ENCODE measurements around the gene STK32A. TPM values are rescaled to one million over a fixed set of nuclear protein-coding genes. Genes with fewer than 3 reads are reported as not detected.

Gene STK32A
- total and polyA plus RNA-seq, 2 donors = 0.09 to 0.14 TPM

DNA sequence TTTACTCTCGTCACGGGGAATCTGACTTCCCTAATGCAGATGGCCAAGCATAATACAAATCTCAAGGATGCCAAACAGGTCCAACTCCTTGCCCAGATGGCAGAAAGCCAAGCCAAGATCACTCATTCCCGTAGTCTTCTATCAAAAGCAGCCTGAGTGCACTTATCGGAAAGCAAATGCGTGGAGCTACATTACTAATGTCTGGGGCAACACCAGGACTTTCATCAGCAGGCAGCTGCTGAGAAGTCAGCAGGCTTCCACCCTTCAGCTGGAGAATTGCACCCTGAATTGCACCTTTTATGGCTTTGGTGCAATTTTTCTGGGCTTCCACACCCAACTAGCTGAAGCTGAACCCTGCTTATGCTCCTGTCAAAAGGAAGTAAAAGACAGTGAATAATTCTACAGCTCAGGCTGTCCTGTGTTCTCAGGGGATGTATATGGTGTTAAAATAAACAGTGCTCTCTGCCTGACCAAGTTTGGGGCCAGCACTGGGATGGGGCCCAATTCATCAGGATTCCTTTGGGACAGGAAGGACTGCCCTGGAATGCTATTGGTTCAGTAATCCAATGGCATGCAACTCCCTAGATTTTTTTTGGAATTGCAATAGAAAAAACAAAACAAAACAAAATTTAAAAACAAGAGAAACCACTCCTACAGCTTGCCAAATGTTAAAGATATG lies 182.4 kb downstream of the STK32A start:
- no peak overlapping the region for H3K4me3 ChIP-seq (ENCODE audit: low read length in 2 of 2)
- no peaks in the 10 kb centered on the region for H3K36me3 ChIP-seq (ENCODE audit: control insufficient read depth in 2 of 2, insufficient read depth in 2 of 2, low read length in 1 of 2)
- H3K27ac ChIP-seq (ENCODE audit: low read depth in 1 of 2, low read length in 1 of 2) = no peak overlapping the region
- H3K9me3 ChIP-seq (ENCODE audit: control insufficient read depth in 2 of 2, insufficient read depth in 1 of 2, low read length in 1 of 2) = no peaks in the 10 kb centered on the region
- H3K27me3 ChIP-seq (ENCODE audit: control insufficient read depth in 2 of 2, insufficient read depth in 1 of 2, low read length in 1 of 2) = no peaks in the 10 kb centered on the region
- WGBS = 88% methylated on average over 5 of the region's 5 CpGs
- H3K4me1 ChIP-seq (ENCODE audit: control insufficient read depth in 2 of 2, insufficient read depth in 2 of 2, low read length in 2 of 2) = no peaks in the 10 kb centered on the region
- DNase-seq (ENCODE audit: low read depth in 6 of 9, low spot score in 9 of 9) = no peak

DNA sequence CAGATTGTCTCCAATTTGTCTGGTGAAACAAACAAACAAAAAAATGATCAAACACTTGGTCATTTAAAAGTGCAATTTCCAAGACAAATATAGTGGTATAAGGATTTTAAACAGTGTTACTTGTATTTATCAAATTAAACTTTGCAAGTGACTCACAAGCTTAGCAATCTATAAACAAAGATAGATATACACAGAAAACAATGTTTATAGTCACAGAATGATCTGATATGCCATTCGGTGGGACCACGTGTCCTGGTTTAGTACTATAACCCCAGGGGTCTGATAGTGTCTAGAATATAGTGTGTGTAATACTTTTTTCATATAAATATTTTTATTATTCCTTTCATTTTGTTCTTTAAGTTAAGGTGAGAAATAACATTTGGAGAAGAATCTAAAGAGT lies 183.8 kb downstream of the STK32A start:
- no peak overlapping the region for H3K4me3 ChIP-seq (ENCODE audit: low read length in 2 of 2)
- no peak overlapping the region for H3K27ac ChIP-seq (ENCODE audit: low read depth in 1 of 2, low read length in 1 of 2)
- no peaks in the 10 kb centered on the region for H3K9me3 ChIP-seq (ENCODE audit: control insufficient read depth in 2 of 2, insufficient read depth in 1 of 2, low read length in 1 of 2)
- no peak for DNase-seq (ENCODE audit: low read depth in 6 of 9, low spot score in 9 of 9)
- no peaks in the 10 kb centered on the region for H3K36me3 ChIP-seq (ENCODE audit: control insufficient read depth in 2 of 2, insufficient read depth in 2 of 2, low read length in 1 of 2)
- WGBS = 98% methylated on average over 2 of the region's 2 CpGs
- H3K27me3 ChIP-seq (ENCODE audit: control insufficient read depth in 2 of 2, insufficient read depth in 1 of 2, low read length in 1 of 2) = no peaks in the 10 kb centered on the region
- no peaks in the 10 kb centered on the region for H3K4me1 ChIP-seq (ENCODE audit: control insufficient read depth in 2 of 2, insufficient read depth in 2 of 2, low read length in 2 of 2)

DNA sequence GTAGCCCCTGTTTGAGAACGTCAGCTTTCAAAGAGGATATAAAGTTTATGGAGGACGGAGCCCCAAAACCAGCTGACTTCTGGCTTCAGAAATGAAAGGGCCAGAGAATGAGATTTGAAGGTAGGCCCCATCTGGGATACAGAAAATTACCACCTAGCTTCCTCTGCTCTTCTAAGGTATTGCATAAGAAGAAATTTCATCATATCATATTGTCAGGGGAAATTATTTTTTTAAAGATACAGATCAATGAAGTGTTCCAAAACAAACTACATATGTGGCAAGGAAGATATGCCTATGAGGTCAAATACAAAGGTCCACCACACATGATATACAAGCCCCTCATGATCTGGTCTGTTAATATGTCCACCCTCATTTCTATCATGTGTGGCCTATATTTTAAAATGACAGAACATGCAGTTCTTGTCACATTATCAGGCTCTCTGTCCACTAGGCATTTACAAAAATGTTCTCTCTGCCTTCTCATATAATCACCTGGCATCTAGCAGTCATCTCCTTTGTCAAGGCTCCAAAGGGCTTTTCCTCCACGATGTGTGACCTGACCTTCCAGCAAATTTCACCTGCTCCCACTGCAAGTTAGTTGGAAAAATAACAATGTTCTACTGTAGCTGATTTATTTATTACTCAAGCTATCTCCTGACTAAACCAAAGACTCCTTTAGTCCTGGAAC lies 192.0 kb downstream of the STK32A start:
- H3K27ac ChIP-seq (ENCODE audit: low read depth in 1 of 2, low read length in 1 of 2) = no peak overlapping the region

DNA sequence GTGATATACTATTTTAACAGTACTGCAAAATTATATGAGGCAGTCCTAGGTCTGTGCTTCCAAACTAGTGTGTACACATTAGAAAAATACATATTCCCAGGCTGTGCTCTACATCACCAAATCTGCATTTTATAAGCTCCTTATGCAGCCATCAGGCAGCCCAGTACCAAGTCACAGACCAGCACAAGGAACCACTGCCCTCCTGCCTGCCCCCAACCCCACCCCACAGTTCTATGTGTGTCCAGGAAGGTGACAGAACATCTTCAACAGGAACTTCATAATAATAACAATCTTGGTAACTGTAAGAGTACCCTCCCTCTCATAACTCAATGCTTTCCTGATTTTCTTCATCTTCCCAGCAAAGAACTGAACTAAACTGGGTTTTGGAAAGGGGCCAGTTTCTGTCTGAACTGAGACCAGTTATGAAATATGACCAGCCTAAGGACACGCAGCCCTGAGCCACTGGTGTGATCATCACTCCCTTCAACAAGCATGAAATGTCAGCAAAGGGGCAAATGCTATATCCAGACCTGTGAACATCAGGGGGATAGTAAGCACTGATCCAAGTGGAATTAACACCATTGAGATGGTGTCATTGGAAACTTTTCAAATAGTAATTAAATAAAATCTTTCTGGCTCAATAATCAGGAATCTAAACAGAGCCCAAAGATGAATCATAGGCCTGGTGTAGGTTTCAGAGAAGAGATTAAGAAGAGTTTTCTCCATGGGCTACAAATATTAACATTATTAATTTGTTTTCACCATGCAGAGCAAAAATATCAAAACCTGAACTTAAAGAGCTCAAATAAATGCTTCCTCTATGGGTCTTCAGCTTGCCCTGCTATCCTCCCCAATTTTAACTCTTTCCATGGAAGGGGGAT lies 192.9 kb downstream of the STK32A start:
- WGBS = 80% methylated on average over 1 of the region's 1 CpG
- no peaks in the 10 kb centered on the region for H3K36me3 ChIP-seq (ENCODE audit: control insufficient read depth in 2 of 2, insufficient read depth in 2 of 2, low read length in 1 of 2)
- no peak overlapping the region for H3K4me3 ChIP-seq (ENCODE audit: low read length in 2 of 2)
- no peaks in the 10 kb centered on the region for H3K9me3 ChIP-seq (ENCODE audit: control insufficient read depth in 2 of 2, insufficient read depth in 1 of 2, low read length in 1 of 2)
- no peak for DNase-seq (ENCODE audit: low read depth in 6 of 9, low spot score in 9 of 9)
- no peaks in the 10 kb centered on the region for H3K4me1 ChIP-seq (ENCODE audit: control insufficient read depth in 2 of 2, insufficient read depth in 2 of 2, low read length in 2 of 2)
- no peak overlapping the region for H3K27ac ChIP-seq (ENCODE audit: low read depth in 1 of 2, low read length in 1 of 2)
- no peaks in the 10 kb centered on the region for H3K27me3 ChIP-seq (ENCODE audit: control insufficient read depth in 2 of 2, insufficient read depth in 1 of 2, low read length in 1 of 2)

More for the DNA sequence above, 192.0 kb downstream of the STK32A start:
- DNase-seq (ENCODE audit: low read depth in 6 of 9, low spot score in 9 of 9) = no peak
- H3K4me1 ChIP-seq (ENCODE audit: control insufficient read depth in 2 of 2, insufficient read depth in 2 of 2, low read length in 2 of 2) = no peaks in the 10 kb centered on the region
- no peak overlapping the region for H3K4me3 ChIP-seq (ENCODE audit: low read length in 2 of 2)
- H3K9me3 ChIP-seq (ENCODE audit: control insufficient read depth in 2 of 2, insufficient read depth in 1 of 2, low read length in 1 of 2) = no peaks in the 10 kb centered on the region
- 93% methylated on average over 3 of the region's 3 CpGs for WGBS
- no peaks in the 10 kb centered on the region for H3K36me3 ChIP-seq (ENCODE audit: control insufficient read depth in 2 of 2, insufficient read depth in 2 of 2, low read length in 1 of 2)
- H3K27me3 ChIP-seq (ENCODE audit: control insufficient read depth in 2 of 2, insufficient read depth in 1 of 2, low read length in 1 of 2) = no peaks in the 10 kb centered on the region

DNA sequence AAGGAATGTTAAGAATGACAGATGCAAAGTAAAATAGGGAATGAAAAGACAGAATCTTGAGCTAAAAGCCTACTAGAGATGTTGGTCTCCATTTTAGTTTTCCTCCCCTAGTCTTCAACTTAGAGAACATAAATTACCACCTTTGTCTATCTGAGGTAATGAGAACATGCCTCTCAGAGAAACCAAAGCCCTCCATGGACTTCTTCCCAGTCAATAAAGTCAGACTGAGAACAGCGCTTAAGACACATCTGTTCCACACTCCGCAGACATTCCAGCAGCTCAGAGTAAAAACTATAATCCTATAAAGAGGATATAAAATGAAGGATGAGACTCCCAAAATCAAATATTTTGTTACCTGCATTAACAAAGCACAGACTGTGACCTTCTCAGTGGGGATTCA lies 195.8 kb downstream of the STK32A start:
- H3K27ac ChIP-seq (ENCODE audit: low read depth in 1 of 2, low read length in 1 of 2) = no peak overlapping the region
- DNase-seq (ENCODE audit: low read depth in 6 of 9, low spot score in 9 of 9) = no peak
- no peaks in the 10 kb centered on the region for H3K36me3 ChIP-seq (ENCODE audit: control insufficient read depth in 2 of 2, insufficient read depth in 2 of 2, low read length in 1 of 2)
- H3K4me3 ChIP-seq (ENCODE audit: low read length in 2 of 2) = no peak overlapping the region
- no peaks in the 10 kb centered on the region for H3K27me3 ChIP-seq (ENCODE audit: control insufficient read depth in 2 of 2, insufficient read depth in 1 of 2, low read length in 1 of 2)
- H3K9me3 ChIP-seq (ENCODE audit: control insufficient read depth in 2 of 2, insufficient read depth in 1 of 2, low read length in 1 of 2) = no peaks in the 10 kb centered on the region
- H3K4me1 ChIP-seq (ENCODE audit: control insufficient read depth in 2 of 2, insufficient read depth in 2 of 2, low read length in 2 of 2) = no peaks in the 10 kb centered on the region
- WGBS = 98% methylated on average over 2 of the region's 2 CpGs

DNA sequence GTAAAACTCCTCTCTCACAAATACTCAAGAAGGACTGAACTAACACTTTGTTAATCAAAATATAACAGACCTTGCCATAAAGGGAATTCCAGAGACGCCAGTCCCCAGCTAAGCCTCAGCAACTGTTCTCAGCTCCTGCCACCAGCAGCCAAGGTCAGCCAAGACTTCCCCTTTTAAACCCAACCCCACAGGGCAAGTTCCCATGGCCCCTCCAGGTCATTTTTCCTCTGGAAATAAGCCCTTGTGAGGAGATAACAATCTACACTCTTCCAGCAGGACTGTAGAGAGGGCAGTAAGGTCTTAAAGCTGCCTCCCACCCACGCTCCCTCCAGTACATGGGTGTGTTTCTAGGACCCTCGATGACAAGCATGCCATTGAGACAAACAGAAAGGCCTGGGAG lies 196.8 kb downstream of the STK32A start:
- Histone ChIP-seq H3K4me3 (ENCODE audit: low read length in 2 of 2) (no peak overlapping the region), H3K36me3 (ENCODE audit: control insufficient read depth in 2 of 2, insufficient read depth in 2 of 2, low read length in 1 of 2) (no peaks in the 10 kb centered on the region), H3K4me1 (ENCODE audit: control insufficient read depth in 2 of 2, insufficient read depth in 2 of 2, low read length in 2 of 2) (no peaks in the 10 kb centered on the region), H3K27me3 (ENCODE audit: control insufficient read depth in 2 of 2, insufficient read depth in 1 of 2, low read length in 1 of 2) (no peaks in the 10 kb centered on the region), H3K27ac (ENCODE audit: low read depth in 1 of 2, low read length in 1 of 2) (no peak overlapping the region), H3K9me3 (ENCODE audit: control insufficient read depth in 2 of 2, insufficient read depth in 1 of 2, low read length in 1 of 2) (no peaks in the 10 kb centered on the region)
- no peak for DNase-seq (ENCODE audit: low read depth in 6 of 9, low spot score in 9 of 9)
- WGBS = 90% methylated on average over 3 of the region's 3 CpGs

DNA sequence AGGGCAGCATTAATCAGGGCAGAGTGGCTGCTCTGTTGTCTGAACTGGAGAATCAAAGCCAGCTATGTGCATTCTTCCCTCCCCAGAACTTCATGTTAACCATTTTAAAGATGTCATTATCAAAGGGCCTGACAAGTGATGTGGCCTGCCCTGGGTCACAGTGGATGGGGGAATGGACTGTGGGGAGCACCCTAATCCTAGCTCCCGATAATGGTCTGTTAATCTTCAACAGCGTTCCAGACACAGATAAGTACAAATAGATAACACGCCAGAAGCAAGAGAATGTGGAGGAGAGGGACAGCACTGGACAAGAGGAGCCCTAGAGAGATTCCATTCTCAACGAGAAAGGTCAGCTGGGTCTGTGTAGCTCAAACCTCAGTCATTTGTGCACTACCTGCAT lies 197.5 kb downstream of the STK32A start:
- Histone ChIP-seq H3K36me3 (ENCODE audit: control insufficient read depth in 2 of 2, insufficient read depth in 2 of 2, low read length in 1 of 2) (no peaks in the 10 kb centered on the region), H3K27ac (ENCODE audit: low read depth in 1 of 2, low read length in 1 of 2) (no peak overlapping the region), H3K9me3 (ENCODE audit: control insufficient read depth in 2 of 2, insufficient read depth in 1 of 2, low read length in 1 of 2) (no peaks in the 10 kb centered on the region), H3K4me1 (ENCODE audit: control insufficient read depth in 2 of 2, insufficient read depth in 2 of 2, low read length in 2 of 2) (no peaks in the 10 kb centered on the region), H3K4me3 (ENCODE audit: low read length in 2 of 2) (no peak overlapping the region), H3K27me3 (ENCODE audit: control insufficient read depth in 2 of 2, insufficient read depth in 1 of 2, low read length in 1 of 2) (no peaks in the 10 kb centered on the region)
- no peak for DNase-seq (ENCODE audit: low read depth in 6 of 9, low spot score in 9 of 9)
- 93% methylated on average over 4 of the region's 4 CpGs for WGBS

DNA sequence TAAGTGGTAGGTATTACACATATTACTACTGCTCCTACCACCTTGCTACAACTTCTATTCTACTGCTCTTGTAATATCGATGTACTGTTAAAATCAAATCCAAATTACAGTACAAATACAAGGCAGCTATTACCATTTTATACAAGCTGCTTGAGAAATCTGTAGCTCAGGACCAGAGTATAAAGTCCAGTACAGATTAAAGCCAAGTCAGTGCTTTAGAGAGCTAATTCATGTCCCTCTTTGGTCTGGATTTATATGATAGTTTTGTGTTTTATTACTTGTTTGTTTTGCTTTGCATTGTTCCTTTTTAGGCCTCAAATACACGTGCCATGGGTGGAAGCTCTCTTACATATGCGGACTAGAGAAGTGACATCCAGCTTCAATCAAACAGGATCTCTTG lies 199.2 kb downstream of the STK32A start:
- WGBS = 88% methylated on average over 3 of the region's 3 CpGs
- Histone ChIP-seq H3K4me3 (ENCODE audit: low read length in 2 of 2) (no peak overlapping the region), H3K36me3 (ENCODE audit: control insufficient read depth in 2 of 2, insufficient read depth in 2 of 2, low read length in 1 of 2) (no peaks in the 10 kb centered on the region), H3K27ac (ENCODE audit: low read depth in 1 of 2, low read length in 1 of 2) (no peak overlapping the region), H3K4me1 (ENCODE audit: control insufficient read depth in 2 of 2, insufficient read depth in 2 of 2, low read length in 2 of 2) (no peaks in the 10 kb centered on the region), H3K9me3 (ENCODE audit: control insufficient read depth in 2 of 2, insufficient read depth in 1 of 2, low read length in 1 of 2) (no peaks in the 10 kb centered on the region), H3K27me3 (ENCODE audit: control insufficient read depth in 2 of 2, insufficient read depth in 1 of 2, low read length in 1 of 2) (no peaks in the 10 kb centered on the region)
- no peak for DNase-seq (ENCODE audit: low read depth in 6 of 9, low spot score in 9 of 9)

DNA sequence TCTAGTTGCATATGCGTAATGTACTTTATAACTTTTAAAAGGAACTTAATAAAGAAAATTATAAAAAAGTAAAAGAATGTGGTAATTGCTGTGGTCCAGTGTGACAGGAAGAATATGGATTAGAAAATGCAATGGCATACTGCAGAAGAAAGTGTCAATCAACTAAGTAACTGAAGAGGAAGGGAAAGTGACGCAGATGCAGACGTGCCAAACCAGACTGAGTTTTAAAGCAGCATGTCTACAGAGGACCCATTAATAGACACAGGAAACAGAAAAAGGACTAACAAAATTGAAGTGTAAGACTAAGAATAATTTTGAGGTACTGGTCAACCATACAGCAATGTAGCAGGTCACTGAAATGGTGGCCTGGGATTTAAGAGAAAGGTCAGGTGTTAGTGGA lies 201.8 kb downstream of the STK32A start:
- 77% methylated on average over 3 of the region's 3 CpGs for WGBS
- Histone ChIP-seq H3K4me1 (ENCODE audit: control insufficient read depth in 2 of 2, insufficient read depth in 2 of 2, low read length in 2 of 2) (no peaks in the 10 kb centered on the region), H3K27me3 (ENCODE audit: control insufficient read depth in 2 of 2, insufficient read depth in 1 of 2, low read length in 1 of 2) (no peaks in the 10 kb centered on the region), H3K4me3 (ENCODE audit: low read length in 2 of 2) (no peak overlapping the region), H3K9me3 (ENCODE audit: control insufficient read depth in 2 of 2, insufficient read depth in 1 of 2, low read length in 1 of 2) (no peaks in the 10 kb centered on the region), H3K36me3 (ENCODE audit: control insufficient read depth in 2 of 2, insufficient read depth in 2 of 2, low read length in 1 of 2) (no peaks in the 10 kb centered on the region), H3K27ac (ENCODE audit: low read depth in 1 of 2, low read length in 1 of 2) (no peak overlapping the region)
- DNase-seq (ENCODE audit: low read depth in 6 of 9, low spot score in 9 of 9) = no peak

Measured in thymus (tissue), 11 donors.